OCI-LY1 (cell line): ENCODE results near the gene FMN2.

Experiments
- H2AFZ ChIP-seq: fragments of 200-600 bp; sonication (generic), shearing (Covaris generic); 2 replicates; pipeline ENCODE4 v1.6.0; 2014; ENCODE audit warnings: antibody characterized with exemption, mild to moderate bottlenecking, low read length
- H3F3A ChIP-seq: fragments of 200-600 bp; sonication (generic), shearing (Covaris generic); 2 replicates; pipeline ENCODE4 v1.6.0; 2014; ENCODE audit warnings: mild to moderate bottlenecking, antibody characterized with exemption, low read length, moderate library complexity; ENCODE audit not compliant: insufficient read depth
- H3K27ac ChIP-seq: fragments of 200-600 bp; sonication (generic); 2 replicates; pipeline ENCODE4 v1.5.1; 2014; ENCODE audit warnings: low read length, mixed run types, mild to moderate bottlenecking, low read depth; ENCODE audit not compliant: poor library complexity, severe bottlenecking
- H3K27me3 ChIP-seq: fragments of 200-600 bp; sonication (generic); 2 replicates; pipeline ENCODE4 v1.6.0; 2014; ENCODE audit warnings: antibody characterized with exemption, mild to moderate bottlenecking, low read length, moderate library complexity; ENCODE audit not compliant: insufficient read depth
- H3K36me3 ChIP-seq: fragments of 200-600 bp; sonication (generic); 2 replicates; pipeline ENCODE4 v1.6.1; 2014; ENCODE audit warnings: mild to moderate bottlenecking, antibody characterized with exemption, low read length, moderate library complexity, mixed read lengths; ENCODE audit not compliant: insufficient read depth
- H3K4me1 ChIP-seq: fragments of 200-600 bp; sonication (generic); 2 replicates; pipeline ENCODE4 v1.5.1; 2014; ENCODE audit warnings: mild to moderate bottlenecking, low read length, moderate library complexity; ENCODE audit not compliant: insufficient read depth, severe bottlenecking
- H3K4me2 ChIP-seq: fragments of 200-600 bp; sonication (generic), shearing (Covaris generic); 2 replicates; pipeline ENCODE4 v1.6.1; 2014; ENCODE audit warnings: low read length
- H3K4me3 ChIP-seq: fragments of 200-600 bp; sonication (generic); 2 replicates; pipeline ENCODE4 v1.5.1; 2014; ENCODE audit warnings: low read length, low read depth, mild to moderate bottlenecking, mixed read lengths; ENCODE audit not compliant: poor library complexity, severe bottlenecking
- H3K79me2 ChIP-seq: fragments of 200-600 bp; shearing (Covaris generic); 2 replicates; pipeline ENCODE4 v1.6.1; 2016; ENCODE audit warnings: mixed run types, low read length, mixed read lengths; ENCODE audit not compliant: insufficient read depth
- H3K9ac ChIP-seq: fragments of 200-600 bp; sonication (generic), shearing (Covaris generic); 2 replicates; pipeline ENCODE4 v1.6.1; 2014; ENCODE audit warnings: mild to moderate bottlenecking, low read length, mixed read lengths
- H3K9me2 ChIP-seq: fragments of 200-600 bp; sonication (generic), shearing (Covaris generic); 2 replicates; pipeline ENCODE4 v1.6.1; 2014; ENCODE audit warnings: low read depth, mild to moderate bottlenecking, low read length, mixed read lengths
- H3K9me3 ChIP-seq: fragments of 200-600 bp; shearing (Covaris generic); 2 replicates; pipeline ENCODE4 v1.6.1; 2014; ENCODE audit warnings: low read length, mixed read lengths
- H4K20me1 ChIP-seq: fragments of 200-600 bp; sonication (generic), shearing (Covaris generic); 2 replicates; pipeline ENCODE4 v1.6.0; 2016; ENCODE audit warnings: mild to moderate bottlenecking, low read length; ENCODE audit not compliant: insufficient read depth
- EZH2 ChIP-seq: fragments of 200-600 bp; sonication (generic), shearing (Covaris generic); IDR thresholded peaks from 2 replicates; pipeline ENCODE4 v1.8.0; 2017; ENCODE audit warnings: borderline replicate concordance, mixed run types, mild to moderate bottlenecking, antibody characterized with exemption, low read length, moderate library complexity, mixed read lengths
- TF ChIP-seq, protein P1 (sequence below): fragments of 200-600 bp; sonication (generic), shearing (Covaris generic); IDR thresholded peaks from 2 replicates; pipeline ENCODE4 v1.5.1; 2017; ENCODE audit warnings: mild to moderate bottlenecking, antibody characterized with exemption, low read length, moderate library complexity, mixed read lengths

FMN2 gene

DNA sequence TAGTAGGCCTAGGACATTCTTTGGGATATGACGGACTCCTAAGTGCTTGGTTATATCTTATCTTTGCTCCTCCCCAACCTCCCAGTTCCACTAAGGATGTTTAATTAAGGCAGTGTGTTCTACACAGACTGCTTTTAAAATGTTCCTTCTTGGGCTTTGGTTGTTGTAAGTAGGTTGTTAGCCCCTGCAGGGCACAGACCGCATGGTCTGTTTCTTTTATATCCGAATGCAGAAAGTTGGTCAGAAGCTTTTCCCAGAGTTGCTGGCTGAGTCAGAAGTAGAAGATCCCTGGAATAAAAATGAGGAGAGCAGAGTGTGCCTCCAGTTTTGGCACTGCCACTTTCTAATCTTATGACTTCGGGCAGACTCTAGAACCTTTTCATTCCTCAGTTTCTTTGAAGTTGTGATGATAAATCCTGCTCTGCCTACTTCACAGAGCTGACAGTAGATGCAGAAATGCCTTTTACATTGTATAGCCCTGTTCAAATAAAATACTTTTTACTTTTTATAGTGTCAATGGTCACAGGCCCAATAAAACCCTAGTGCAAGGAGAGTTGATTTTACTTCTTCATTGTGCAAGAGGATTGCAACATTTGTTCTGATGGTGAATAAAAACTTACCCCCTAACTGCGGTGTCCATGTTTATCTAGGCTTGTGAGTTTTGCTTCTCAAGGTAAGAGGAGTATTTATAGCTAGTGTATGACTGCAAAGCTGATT lies 18.4 kb downstream of the FMN2 start:
- H3K9ac ChIP-seq: no peak overlapping the region
- no peaks in the 10 kb centered on the region for H3K27me3 ChIP-seq
- H3K4me1 ChIP-seq: no peaks in the 10 kb centered on the region
- H3K9me3 ChIP-seq: no peaks in the 10 kb centered on the region
- no peaks in the 10 kb centered on the region for H4K20me1 ChIP-seq
- no peak overlapping the region for H3K4me2 ChIP-seq
- no peaks in the 10 kb centered on the region for H3K9me2 ChIP-seq
- no peaks in the 10 kb centered on the region for H3K36me3 ChIP-seq
- no peak overlapping the region for H3K4me3 ChIP-seq
- no peak overlapping the region for H3K27ac ChIP-seq
- no peak overlapping the region for H2AFZ ChIP-seq
- H3F3A ChIP-seq: no peaks in the 10 kb centered on the region
- TF ChIP-seq, protein P1, sequence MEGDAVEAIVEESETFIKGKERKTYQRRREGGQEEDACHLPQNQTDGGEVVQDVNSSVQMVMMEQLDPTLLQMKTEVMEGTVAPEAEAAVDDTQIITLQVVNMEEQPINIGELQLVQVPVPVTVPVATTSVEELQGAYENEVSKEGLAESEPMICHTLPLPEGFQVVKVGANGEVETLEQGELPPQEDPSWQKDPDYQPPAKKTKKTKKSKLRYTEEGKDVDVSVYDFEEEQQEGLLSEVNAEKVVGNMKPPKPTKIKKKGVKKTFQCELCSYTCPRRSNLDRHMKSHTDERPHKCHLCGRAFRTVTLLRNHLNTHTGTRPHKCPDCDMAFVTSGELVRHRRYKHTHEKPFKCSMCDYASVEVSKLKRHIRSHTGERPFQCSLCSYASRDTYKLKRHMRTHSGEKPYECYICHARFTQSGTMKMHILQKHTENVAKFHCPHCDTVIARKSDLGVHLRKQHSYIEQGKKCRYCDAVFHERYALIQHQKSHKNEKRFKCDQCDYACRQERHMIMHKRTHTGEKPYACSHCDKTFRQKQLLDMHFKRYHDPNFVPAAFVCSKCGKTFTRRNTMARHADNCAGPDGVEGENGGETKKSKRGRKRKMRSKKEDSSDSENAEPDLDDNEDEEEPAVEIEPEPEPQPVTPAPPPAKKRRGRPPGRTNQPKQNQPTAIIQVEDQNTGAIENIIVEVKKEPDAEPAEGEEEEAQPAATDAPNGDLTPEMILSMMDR: no peak
- no peak for TF ChIP-seq EZH2
- H3K79me2 ChIP-seq: no peaks in the 10 kb centered on the region

DNA sequence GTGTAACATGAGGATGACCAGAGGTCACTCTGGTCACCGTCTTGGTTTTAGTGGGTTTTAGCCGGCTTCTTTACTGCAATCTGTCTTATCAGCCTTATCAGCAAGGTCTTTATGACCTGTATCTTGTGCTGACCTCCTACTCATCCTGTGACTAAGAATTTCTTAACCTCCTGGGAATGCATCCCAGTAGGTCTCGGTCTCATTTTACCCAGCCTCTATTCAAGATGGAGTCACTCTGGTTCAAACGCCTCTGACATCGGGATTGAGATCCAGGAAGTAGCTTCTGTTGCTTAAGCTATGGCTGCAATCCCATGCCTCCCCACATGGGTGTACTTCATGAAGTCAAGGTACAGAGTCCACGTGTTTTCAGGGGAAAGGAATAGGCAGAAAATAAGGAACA lies 19.9 kb downstream of the FMN2 start:
- TF ChIP-seq, protein P1: no peak
- TF ChIP-seq EZH2: no peak
- H3K4me1 ChIP-seq: no peaks in the 10 kb centered on the region

DNA sequence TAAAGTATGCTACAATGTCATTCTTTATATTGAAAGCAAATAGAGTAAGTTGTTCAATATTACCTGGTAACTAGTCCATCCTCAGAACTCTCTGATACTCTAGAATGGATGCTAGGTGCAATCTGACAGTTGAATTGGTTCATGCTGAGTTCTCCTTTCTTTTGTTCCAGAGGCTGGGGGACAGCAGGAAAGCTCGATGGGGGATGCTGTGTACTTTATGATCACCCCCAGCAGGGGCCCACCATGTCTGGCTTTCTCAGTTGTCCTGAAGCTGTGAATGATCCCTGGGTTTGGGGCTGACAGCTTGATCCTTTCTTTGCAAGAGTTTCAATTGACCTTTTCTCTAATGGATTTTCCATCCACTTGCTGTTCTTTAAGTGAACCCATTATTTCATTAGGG lies 22.5 kb downstream of the FMN2 start:
- H3K4me3 ChIP-seq: no peak overlapping the region
- no peak overlapping the region for H3K27ac ChIP-seq
- no peak overlapping the region for H3K4me2 ChIP-seq
- H4K20me1 ChIP-seq: no peaks in the 10 kb centered on the region
- no peak overlapping the region for H3K9ac ChIP-seq
- H3K79me2 ChIP-seq: no peaks in the 10 kb centered on the region
- H3K27me3 ChIP-seq: no peaks in the 10 kb centered on the region
- H3K4me1 ChIP-seq: no peaks in the 10 kb centered on the region
- no peaks in the 10 kb centered on the region for H3K9me2 ChIP-seq
- H3K9me3 ChIP-seq: no peaks in the 10 kb centered on the region
- H3K36me3 ChIP-seq: no peaks in the 10 kb centered on the region
- H3F3A ChIP-seq: no peaks in the 10 kb centered on the region
- TF ChIP-seq EZH2: no peak
- TF ChIP-seq, protein P1: no peak
- no peak overlapping the region for H2AFZ ChIP-seq

More for the DNA sequence above, 19.9 kb downstream of the FMN2 start:
- H3K4me2 ChIP-seq: no peak overlapping the region
- no peak overlapping the region for H3K9ac ChIP-seq
- no peaks in the 10 kb centered on the region for H3K9me2 ChIP-seq
- H3K9me3 ChIP-seq: no peaks in the 10 kb centered on the region
- no peaks in the 10 kb centered on the region for H3K79me2 ChIP-seq
- no peak overlapping the region for H3K27ac ChIP-seq
- H3K4me3 ChIP-seq: no peak overlapping the region
- no peaks in the 10 kb centered on the region for H3F3A ChIP-seq
- H4K20me1 ChIP-seq: no peaks in the 10 kb centered on the region
- H3K36me3 ChIP-seq: no peaks in the 10 kb centered on the region
- no peak overlapping the region for H2AFZ ChIP-seq
- H3K27me3 ChIP-seq: no peaks in the 10 kb centered on the region
